SK-N-SH treated with all-trans-retinoic acid at 6 μM for 48 hours (cell line): ENCODE data around the gene BDNF.

ENCODE experiments used
- ATAC-seq: fragments of 200-7000 bp; cut with Tn5 transposase; 3 replicates; pipeline ENCODE4 v1.9.1; 2020; ENCODE audit warnings: mild to moderate bottlenecking, moderate library complexity
- ARNTL ChIP-seq: fragments of 450-650 bp; formaldehyde crosslinking; IDR thresholded peaks from 2 replicates; pipeline ENCODE4 v1.5.0; 2020; ENCODE audit warnings: low read depth, mild to moderate bottlenecking, moderate library complexity, borderline replicate concordance
- BACH2 ChIP-seq: fragments of 250-450 bp; sonication (Bioruptor Pico); IDR thresholded peaks from 2 replicates; pipeline ENCODE4 v1.9.0; 2021; ENCODE audit warnings: mild to moderate bottlenecking, borderline replicate concordance
- CREB5 ChIP-seq: fragments of 250-450 bp; sonication (Bioruptor Pico); IDR thresholded peaks from 2 replicates; pipeline ENCODE4 v1.5.1; 2020; ENCODE audit warnings: low read depth, mild to moderate bottlenecking, moderate library complexity
- ESRRG ChIP-seq: fragments of 250-450 bp; sonication (Bioruptor Pico); IDR thresholded peaks from 2 replicates; pipeline ENCODE4 v1.6.1; 2021; ENCODE audit warnings: mild to moderate bottlenecking
- GLIS3 ChIP-seq: fragments of 250-450 bp; sonication (Bioruptor Pico); IDR thresholded peaks from 2 replicates; pipeline ENCODE4 v1.5.0; 2020; ENCODE audit warnings: mild to moderate bottlenecking, moderate library complexity
- ISL1 ChIP-seq: fragments of 250-450 bp; sonication (Bioruptor Pico); IDR thresholded peaks from 2 replicates; pipeline ENCODE4 v2.1.2; 2022; ENCODE audit warnings: mild to moderate bottlenecking, moderate library complexity
- OSR1 ChIP-seq: fragments of 250-450 bp; sonication (Bioruptor Pico); IDR thresholded peaks from 2 replicates; pipeline ENCODE4 v1.8.0; 2022; ENCODE audit warnings: moderate library complexity, mild to moderate bottlenecking, inconsistent platforms
- POU6F1 ChIP-seq: fragments of 250-450 bp; sonication (Bioruptor Pico); IDR thresholded peaks from 2 replicates; pipeline ENCODE4 v1.8.0; 2021; ENCODE audit warnings: low read depth, mild to moderate bottlenecking, moderate library complexity, borderline replicate concordance
- RARB ChIP-seq: fragments of 250-450 bp; sonication (Bioruptor Pico); IDR thresholded peaks from 2 replicates; pipeline ENCODE4 v1.8.0; 2021; ENCODE audit warnings: mild to moderate bottlenecking, moderate library complexity
- SNAI2 ChIP-seq: fragments of 250-450 bp; sonication (Bioruptor Pico); IDR thresholded peaks from 2 replicates; pipeline ENCODE4 v1.5.0; 2020; ENCODE audit warnings: mild to moderate bottlenecking, moderate library complexity
- TCF4 ChIP-seq: fragments of 250-450 bp; sonication (Bioruptor Pico); IDR thresholded peaks from 2 replicates; pipeline ENCODE4 v1.8.0; 2021; ENCODE audit warnings: mild to moderate bottlenecking, moderate library complexity, borderline replicate concordance
- ZC3H10 ChIP-seq: fragments of 250-450 bp; sonication (Bioruptor Pico); IDR thresholded peaks from 2 replicates; pipeline ENCODE4 v1.5.1; 2021; ENCODE audit warnings: mild to moderate bottlenecking, moderate library complexity
- ZFP30 ChIP-seq: fragments of 450-650 bp; formaldehyde crosslinking; IDR thresholded peaks from 2 replicates; pipeline ENCODE4 v1.5.0; 2022; ENCODE audit warnings: mild to moderate bottlenecking, moderate library complexity
- ZNF565 ChIP-seq: fragments of 450-650 bp; formaldehyde crosslinking; conservative IDR thresholded peaks from 2 replicates; pipeline ENCODE4 v1.5.0; 2020; ENCODE audit warnings: low read depth, mild to moderate bottlenecking, moderate library complexity
- ZNF8 ChIP-seq: fragments of 450-650 bp; formaldehyde crosslinking; IDR thresholded peaks from 2 replicates; pipeline ENCODE4 v1.5.0; 2020; ENCODE audit warnings: mild to moderate bottlenecking, moderate library complexity
- TF ChIP-seq, protein P1 (sequence below): fragments of 250-450 bp; sonication (Bioruptor Pico); IDR thresholded peaks from 2 replicates; pipeline ENCODE4 v1.5.1; 2021; ENCODE audit warnings: mild to moderate bottlenecking, moderate library complexity
- TF ChIP-seq, protein P2 (sequence below): fragments of 250-450 bp; sonication (Bioruptor Pico); IDR thresholded peaks from 2 replicates; pipeline ENCODE4 v1.8.0; 2020; ENCODE audit warnings: mild to moderate bottlenecking, moderate library complexity, borderline replicate concordance

Gene BDNF

DNA sequence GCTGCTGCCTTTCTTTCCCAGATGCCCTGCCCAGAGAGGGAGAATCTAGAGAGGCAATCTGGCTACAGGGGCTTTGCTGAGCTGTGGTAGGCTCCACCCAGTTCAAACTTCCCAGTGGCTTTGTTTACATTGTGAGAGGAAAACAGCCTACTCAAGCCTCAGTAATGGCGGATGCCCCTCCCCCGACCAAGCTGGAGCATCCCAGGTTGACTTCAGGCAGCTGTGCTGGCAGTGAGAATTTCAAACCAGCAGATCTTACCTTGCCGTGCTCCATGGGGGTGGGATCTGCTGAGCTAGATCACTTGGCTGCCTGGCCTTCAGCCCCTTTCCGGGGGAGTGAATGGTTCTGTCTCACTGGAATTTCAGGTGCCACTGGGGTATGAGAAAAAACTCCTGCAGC is 12.2 kb downstream of the BDNF start:
- no peak for ATAC-seq
- TF ChIP-seq OSR1 (CRISPR knock-in tag) = no peak
- TF ChIP-seq ZNF8 = no peak
- no peak for TF ChIP-seq SNAI2 (CRISPR knock-in tag)
- TF ChIP-seq, protein P1, sequence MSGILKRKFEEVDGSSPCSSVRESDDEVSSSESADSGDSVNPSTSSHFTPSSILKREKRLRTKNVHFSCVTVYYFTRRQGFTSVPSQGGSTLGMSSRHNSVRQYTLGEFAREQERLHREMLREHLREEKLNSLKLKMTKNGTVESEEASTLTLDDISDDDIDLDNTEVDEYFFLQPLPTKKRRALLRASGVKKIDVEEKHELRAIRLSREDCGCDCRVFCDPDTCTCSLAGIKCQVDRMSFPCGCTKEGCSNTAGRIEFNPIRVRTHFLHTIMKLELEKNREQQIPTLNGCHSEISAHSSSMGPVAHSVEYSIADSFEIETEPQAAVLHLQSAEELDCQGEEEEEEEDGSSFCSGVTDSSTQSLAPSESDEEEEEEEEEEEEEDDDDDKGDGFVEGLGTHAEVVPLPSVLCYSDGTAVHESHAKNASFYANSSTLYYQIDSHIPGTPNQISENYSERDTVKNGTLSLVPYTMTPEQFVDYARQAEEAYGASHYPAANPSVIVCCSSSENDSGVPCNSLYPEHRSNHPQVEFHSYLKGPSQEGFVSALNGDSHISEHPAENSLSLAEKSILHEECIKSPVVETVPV = no peak
- no peak for TF ChIP-seq ZNF565 (CRISPR knock-in tag)
- no peak for TF ChIP-seq ZFP30 (CRISPR knock-in tag)
- no peak for TF ChIP-seq ESRRG
- TF ChIP-seq CREB5 (CRISPR knock-in tag) = no peak
- no peak for TF ChIP-seq TCF4 (CRISPR knock-in tag)

DNA sequence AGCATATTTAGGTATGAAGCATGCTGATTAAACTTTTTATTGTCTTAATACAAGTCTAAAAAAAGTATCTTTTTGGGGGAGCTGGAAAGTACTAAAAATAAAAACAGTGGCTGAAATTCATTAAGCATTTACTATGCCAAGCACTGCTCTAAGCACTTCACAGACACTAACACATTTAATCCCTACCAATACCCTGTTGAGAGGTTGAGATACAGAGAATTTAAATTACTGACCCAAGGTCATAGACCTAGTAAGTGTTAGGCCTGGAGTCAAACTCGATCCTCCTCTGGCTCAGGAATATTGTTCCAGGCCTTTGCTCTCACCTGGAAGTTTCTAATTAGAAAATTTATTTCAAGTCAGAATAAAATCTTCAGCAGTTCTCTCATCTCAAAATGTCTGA is 18.6 kb downstream of the BDNF start:
- TF ChIP-seq ISL1 (CRISPR knock-in tag) (no peak), ESRRG (no peak), SNAI2 (CRISPR knock-in tag) (no peak), CREB5 (CRISPR knock-in tag) (no peak), OSR1 (CRISPR knock-in tag) (no peak)
- TF ChIP-seq, all 23 proteins: peak for 0
- ATAC-seq = no peak

DNA sequence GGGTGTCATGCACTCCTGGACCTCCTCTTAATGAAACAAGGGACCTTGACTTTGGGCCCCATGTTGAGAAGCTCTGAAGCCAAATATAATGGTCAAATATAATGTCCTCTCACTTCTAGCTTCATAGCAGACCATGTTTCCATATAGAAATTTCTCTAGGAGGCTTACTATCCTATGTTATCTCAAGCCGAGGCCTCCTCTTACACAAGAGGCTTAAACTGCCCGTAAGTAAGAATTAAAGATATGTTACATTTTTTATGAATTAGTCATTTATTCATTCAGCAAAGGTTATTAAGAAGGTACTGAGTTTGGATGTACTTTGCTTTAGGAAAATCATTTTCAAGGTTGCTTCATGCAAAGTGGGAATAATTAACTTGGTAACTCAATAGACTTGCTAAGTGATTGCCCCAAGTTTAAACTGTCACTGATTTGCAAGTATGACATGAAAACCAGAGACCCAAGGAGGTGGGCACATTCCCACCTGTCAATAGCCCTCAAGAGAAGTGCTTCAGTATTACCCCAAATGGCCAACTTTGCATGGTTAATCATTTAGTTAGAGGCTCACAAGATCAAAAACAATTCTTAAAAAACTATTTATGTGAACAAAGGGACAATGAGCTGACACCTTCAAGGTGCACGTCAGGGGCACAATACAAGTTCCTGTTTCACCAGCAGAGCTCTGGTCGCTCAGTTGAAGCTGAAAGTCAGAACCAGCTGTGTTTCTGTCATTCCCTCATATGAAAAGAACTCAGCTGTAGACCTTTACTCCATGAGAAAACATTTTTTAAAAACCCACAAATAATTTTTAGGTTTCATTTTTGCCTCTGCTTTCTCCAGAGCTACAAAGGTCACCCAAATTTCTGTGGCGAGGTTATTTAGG is 20.9 kb downstream of the BDNF start:
- TF ChIP-seq, protein P2, sequence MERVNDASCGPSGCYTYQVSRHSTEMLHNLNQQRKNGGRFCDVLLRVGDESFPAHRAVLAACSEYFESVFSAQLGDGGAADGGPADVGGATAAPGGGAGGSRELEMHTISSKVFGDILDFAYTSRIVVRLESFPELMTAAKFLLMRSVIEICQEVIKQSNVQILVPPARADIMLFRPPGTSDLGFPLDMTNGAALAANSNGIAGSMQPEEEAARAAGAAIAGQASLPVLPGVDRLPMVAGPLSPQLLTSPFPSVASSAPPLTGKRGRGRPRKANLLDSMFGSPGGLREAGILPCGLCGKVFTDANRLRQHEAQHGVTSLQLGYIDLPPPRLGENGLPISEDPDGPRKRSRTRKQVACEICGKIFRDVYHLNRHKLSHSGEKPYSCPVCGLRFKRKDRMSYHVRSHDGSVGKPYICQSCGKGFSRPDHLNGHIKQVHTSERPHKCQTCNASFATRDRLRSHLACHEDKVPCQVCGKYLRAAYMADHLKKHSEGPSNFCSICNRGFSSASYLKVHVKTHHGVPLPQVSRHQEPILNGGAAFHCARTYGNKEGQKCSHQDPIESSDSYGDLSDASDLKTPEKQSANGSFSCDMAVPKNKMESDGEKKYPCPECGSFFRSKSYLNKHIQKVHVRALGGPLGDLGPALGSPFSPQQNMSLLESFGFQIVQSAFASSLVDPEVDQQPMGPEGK (CRISPR knock-in tag) = no peak
- no peak for ATAC-seq

DNA sequence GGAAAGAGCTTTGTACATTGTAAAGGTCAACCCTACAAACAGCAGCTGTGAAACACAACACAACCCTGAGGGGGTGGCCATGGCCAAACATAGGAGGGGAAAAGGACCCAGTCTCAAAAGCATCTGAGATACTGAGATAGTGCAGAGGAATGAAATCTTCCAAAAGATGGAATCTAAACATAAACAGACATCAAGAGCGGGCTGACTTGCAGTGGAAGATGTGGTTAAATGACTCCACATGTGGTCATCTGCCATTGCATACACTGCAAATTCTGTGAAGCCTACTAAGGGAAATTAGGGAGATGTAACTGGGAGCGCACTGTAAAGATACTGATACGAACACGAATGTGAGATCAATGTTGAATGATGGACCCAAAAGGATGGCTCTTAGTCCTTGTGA is 22.0 kb downstream of the BDNF start:
- TF ChIP-seq CREB5 (CRISPR knock-in tag) (no peak), OSR1 (CRISPR knock-in tag) (no peak), ARNTL (CRISPR knock-in tag) (no peak), GLIS3 (CRISPR knock-in tag) (no peak), BACH2 (CRISPR knock-in tag) (no peak)
- TF ChIP-seq, protein P2 (CRISPR knock-in tag) = no peak
- TF ChIP-seq, all 23 proteins: peak for 0
- no peak for ATAC-seq

- no peak for TF ChIP-seq ARNTL (CRISPR knock-in tag)
- TF ChIP-seq RARB (CRISPR knock-in tag) = no peak
- TF ChIP-seq POU6F1 = no peak
- TF ChIP-seq ZNF8 = no peak
- TF ChIP-seq ZC3H10 (CRISPR knock-in tag) = no peak
- TF ChIP-seq TCF4 (CRISPR knock-in tag) = no peak
- TF ChIP-seq OSR1 (CRISPR knock-in tag) = no peak
- no peak for TF ChIP-seq ZFP30 (CRISPR knock-in tag)
- no peak for TF ChIP-seq BACH2 (CRISPR knock-in tag)
- no peak for TF ChIP-seq ISL1 (CRISPR knock-in tag)
- TF ChIP-seq ESRRG = no peak
- TF ChIP-seq CREB5 (CRISPR knock-in tag) = no peak
- ATAC-seq = no peak
Measured at GRCh38 chr11:27677108-27677507, 23.1 kb downstream of the BDNF start.
